ENCODE measurements around the gene DCAF6. TPM values are rescaled to one million over a fixed set of nuclear protein-coding genes. Genes with fewer than 3 reads are reported as not detected.
A peak's percentile ranks its signal among the peaks of the same experiment; 100 is the strongest.
"Not testable (repeated sequence)": the region's sequence is repeated elsewhere in the genome, so short reads cannot be mapped to it uniquely, and the experiment has no call there.

DCAF6 gene, protein sequence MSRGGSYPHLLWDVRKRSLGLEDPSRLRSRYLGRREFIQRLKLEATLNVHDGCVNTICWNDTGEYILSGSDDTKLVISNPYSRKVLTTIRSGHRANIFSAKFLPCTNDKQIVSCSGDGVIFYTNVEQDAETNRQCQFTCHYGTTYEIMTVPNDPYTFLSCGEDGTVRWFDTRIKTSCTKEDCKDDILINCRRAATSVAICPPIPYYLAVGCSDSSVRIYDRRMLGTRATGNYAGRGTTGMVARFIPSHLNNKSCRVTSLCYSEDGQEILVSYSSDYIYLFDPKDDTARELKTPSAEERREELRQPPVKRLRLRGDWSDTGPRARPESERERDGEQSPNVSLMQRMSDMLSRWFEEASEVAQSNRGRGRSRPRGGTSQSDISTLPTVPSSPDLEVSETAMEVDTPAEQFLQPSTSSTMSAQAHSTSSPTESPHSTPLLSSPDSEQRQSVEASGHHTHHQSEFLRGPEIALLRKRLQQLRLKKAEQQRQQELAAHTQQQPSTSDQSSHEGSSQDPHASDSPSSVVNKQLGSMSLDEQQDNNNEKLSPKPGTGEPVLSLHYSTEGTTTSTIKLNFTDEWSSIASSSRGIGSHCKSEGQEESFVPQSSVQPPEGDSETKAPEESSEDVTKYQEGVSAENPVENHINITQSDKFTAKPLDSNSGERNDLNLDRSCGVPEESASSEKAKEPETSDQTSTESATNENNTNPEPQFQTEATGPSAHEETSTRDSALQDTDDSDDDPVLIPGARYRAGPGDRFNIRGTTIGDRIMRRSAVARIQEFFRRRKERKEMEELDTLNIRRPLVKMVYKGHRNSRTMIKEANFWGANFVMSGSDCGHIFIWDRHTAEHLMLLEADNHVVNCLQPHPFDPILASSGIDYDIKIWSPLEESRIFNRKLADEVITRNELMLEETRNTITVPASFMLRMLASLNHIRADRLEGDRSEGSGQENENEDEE
- total RNA-seq (91.0 TPM), polyA plus RNA-seq (ENCODE audit: insufficient read depth in 1 of 8, insufficient read length in 8 of 8, low replicate concordance in 1 of 8) (100 to 1,000 TPM in 7 of 8 donors, 10 to 100 TPM in 1; 95.6 to 130 (median 110) TPM)
- long read RNA-seq, donor 1, partial matches to known transcripts: 0 of 4 reads
- long read RNA-seq, donor 1, other reads (novel, unspliced or antisense): 0 of 4 reads
- long read RNA-seq, donor 2, partial matches to known transcripts: 0 of 1 reads
- long read RNA-seq, donor 2, other reads (novel, unspliced or antisense): 0 of 1 reads
- long read RNA-seq, donor 3, transcript DCAF6-202 (22 exons, 3,349 nt): major isoform, 5 of 22 reads
- long read RNA-seq, donor 3, partial matches to known transcripts: 15 of 22 reads
- long read RNA-seq, donor 3, other reads (novel, unspliced or antisense): 0 of 22 reads
- long read RNA-seq, donor 4: 0 reads
- long read RNA-seq, donor 5, partial matches to known transcripts: 410 of 415 reads
- long read RNA-seq, donor 5, other reads (novel, unspliced or antisense): 0 of 415 reads
- long read RNA-seq, donor 6, partial matches to known transcripts: 28 of 34 reads
- long read RNA-seq, donor 6, other reads (novel, unspliced or antisense): 0 of 34 reads
- long read RNA-seq, donor 7, partial matches to known transcripts: 144 of 148 reads
- long read RNA-seq, donor 7, other reads (novel, unspliced or antisense): 0 of 148 reads
- long read RNA-seq, donor 8, partial matches to known transcripts: 5 of 5 reads
- long read RNA-seq, donor 8, other reads (novel, unspliced or antisense): 0 of 5 reads
- long read RNA-seq, donor 9, partial matches to known transcripts: 62 of 64 reads
- long read RNA-seq, donor 9, other reads (novel, unspliced or antisense): 0 of 64 reads
- long read RNA-seq, donor 10, partial matches to known transcripts: 74 of 83 reads
- long read RNA-seq, donor 10, other reads (novel, unspliced or antisense): 5 of 83 reads
- long read RNA-seq, donor 11, partial matches to known transcripts: 17 of 20 reads
- long read RNA-seq, donor 11, other reads (novel, unspliced or antisense): 0 of 20 reads

DNA sequence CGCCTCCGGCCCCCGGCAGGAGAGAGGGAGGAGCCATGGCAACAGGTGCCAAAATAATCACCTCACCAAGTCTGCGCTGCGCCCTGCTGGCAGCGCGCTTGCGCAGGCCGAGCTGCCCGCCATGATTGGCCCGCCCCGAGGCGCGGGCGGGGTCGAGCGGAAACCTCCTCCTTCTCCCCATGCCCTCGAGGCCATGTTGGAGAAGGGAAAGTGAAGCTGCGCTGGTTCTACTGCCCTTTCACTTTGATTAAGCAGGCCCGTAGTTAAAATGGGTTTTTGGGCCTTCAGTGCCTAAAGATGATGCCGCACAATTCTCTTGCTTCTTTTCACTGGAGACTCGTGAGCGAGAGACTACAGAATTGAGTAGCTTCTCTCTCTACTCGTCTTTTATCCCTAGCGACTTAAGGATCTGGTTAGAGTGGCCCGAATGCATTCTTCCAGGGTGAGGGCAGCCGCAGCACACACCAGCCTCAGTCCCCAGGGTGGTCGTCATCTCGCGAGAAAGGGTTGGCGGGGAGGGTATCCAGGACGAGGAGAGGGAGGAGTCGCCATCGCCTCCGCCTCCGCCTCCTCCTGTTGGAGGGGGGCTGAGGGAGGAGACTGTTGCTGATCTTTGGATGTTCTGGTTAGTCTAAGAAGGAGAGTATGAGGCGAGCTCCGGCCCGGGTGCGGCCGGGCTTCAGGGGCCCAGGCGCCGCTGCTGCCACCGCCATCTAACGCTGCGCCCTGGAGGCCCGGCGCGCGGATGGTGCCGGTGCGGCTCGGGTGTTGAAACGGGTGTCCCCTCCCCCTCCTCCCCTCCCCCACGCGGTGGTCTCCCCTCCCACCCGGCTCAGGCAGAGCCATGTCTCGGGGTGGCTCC, at the start of gene DCAF6:
Gene DCAF6 (plus strand): TSS at position 616 of the 862 bp plus-strand sequence. CDS start 229 bp downstream, at position 845.
- no peaks in the 10 kb centered on the region for H3K36me3 ChIP-seq (ENCODE audit: control insufficient read depth, insufficient read depth, low read length)
- no peaks in the 10 kb centered on the region for H3K9me3 ChIP-seq (replicated peaks; ENCODE audit: control insufficient read depth, low read depth, low read length)
- no peaks in the 10 kb centered on the region for H3K27me3 ChIP-seq (ENCODE audit: control insufficient read depth, insufficient read depth, low read length)
- H3K27ac ChIP-seq (ENCODE audit: low read length): peak within 1 kb of the TSS; percentile 98
- 0% methylated on average over 20 of the region's 58 CpGs for WGBS (ENCODE audit: insufficient coverage)
- H3K4me3 ChIP-seq (ENCODE audit: low read length): peak within 1 kb of the TSS; percentile 74
- peak; percentile 100 for DNase-seq
- H3K4me1 ChIP-seq (ENCODE audit: control insufficient read depth, insufficient read depth, low read length): peaks cover 2% of the 10 kb centered on the region

DNA sequence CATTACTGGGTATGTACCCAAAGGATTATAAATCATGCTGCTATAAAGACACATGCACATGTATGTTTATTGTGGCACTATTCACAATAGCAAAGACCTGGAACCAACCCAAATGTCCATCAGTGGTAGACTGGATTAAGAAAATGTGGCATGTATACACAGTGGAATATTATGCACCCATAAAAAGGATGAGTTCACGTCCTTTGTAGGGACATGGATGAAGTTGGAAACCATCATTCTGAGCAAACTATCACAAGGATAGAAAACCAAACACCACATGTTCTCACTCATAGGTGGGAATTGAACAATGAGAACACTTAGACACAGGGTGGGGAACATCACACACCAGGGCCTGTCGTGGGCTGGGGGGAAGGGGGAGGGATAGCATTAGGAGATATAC, 49.3 kb upstream of the DCAF6 start:
- DNase-seq; H3K27ac ChIP-seq (ENCODE audit: low read length); H3K36me3 ChIP-seq (ENCODE audit: control insufficient read depth, insufficient read depth, low read length); H3K9me3 ChIP-seq (replicated peaks; ENCODE audit: control insufficient read depth, low read depth, low read length); H3K27me3 ChIP-seq (ENCODE audit: control insufficient read depth, insufficient read depth, low read length); H3K4me3 ChIP-seq (ENCODE audit: low read length); H3K4me1 ChIP-seq (ENCODE audit: control insufficient read depth, insufficient read depth, low read length): not testable (repeated sequence)
- no CpG with 5 or more reads among the region's 2 CpGs for WGBS (ENCODE audit: insufficient coverage)

- Histone ChIP-seq H3K36me3 (ENCODE audit: control insufficient read depth, insufficient read depth, low read length) (no peaks in the 10 kb centered on the region), H3K27me3 (ENCODE audit: control insufficient read depth, insufficient read depth, low read length) (no peaks in the 10 kb centered on the region), H3K9me3 (replicated peaks; ENCODE audit: control insufficient read depth, low read depth, low read length) (no peaks in the 10 kb centered on the region), H3K4me1 (ENCODE audit: control insufficient read depth, insufficient read depth, low read length) (no peaks in the 10 kb centered on the region), H3K4me3 (ENCODE audit: low read length) (no peak overlapping the region), H3K27ac (ENCODE audit: low read length) (no peak overlapping the region)
- DNase-seq: no peak
These were observed 46.1 kb upstream of the DCAF6 start for GRCh38 chr1:167890400-167890799.

GRCh38 chr1:167893798-167894197, 42.7 kb upstream of the DCAF6 start:
- H3K27me3 ChIP-seq (ENCODE audit: control insufficient read depth, insufficient read depth, low read length): no peaks in the 10 kb centered on the region
- no peaks in the 10 kb centered on the region for H3K36me3 ChIP-seq (ENCODE audit: control insufficient read depth, insufficient read depth, low read length)
- H3K9me3 ChIP-seq (replicated peaks; ENCODE audit: control insufficient read depth, low read depth, low read length): no peaks in the 10 kb centered on the region
- no peak for DNase-seq
- WGBS (ENCODE audit: insufficient coverage): 90% methylated on average over 1 of the region's 2 CpGs
- no peaks in the 10 kb centered on the region for H3K4me1 ChIP-seq (ENCODE audit: control insufficient read depth, insufficient read depth, low read length)
- no peak overlapping the region for H3K4me3 ChIP-seq (ENCODE audit: low read length)
- H3K27ac ChIP-seq (ENCODE audit: low read length): no peak overlapping the region

- no peak overlapping the region for H3K27ac ChIP-seq (ENCODE audit: low read length)
- no peaks in the 10 kb centered on the region for H3K27me3 ChIP-seq (ENCODE audit: control insufficient read depth, insufficient read depth, low read length)
- H3K4me1 ChIP-seq (ENCODE audit: control insufficient read depth, insufficient read depth, low read length): no peaks in the 10 kb centered on the region
- no peak overlapping the region for H3K4me3 ChIP-seq (ENCODE audit: low read length)
- no peaks in the 10 kb centered on the region for H3K36me3 ChIP-seq (ENCODE audit: control insufficient read depth, insufficient read depth, low read length)
- no peak for DNase-seq
- H3K9me3 ChIP-seq (replicated peaks; ENCODE audit: control insufficient read depth, low read depth, low read length): no peaks in the 10 kb centered on the region
- WGBS (ENCODE audit: insufficient coverage): 95% methylated on average over 6 of the region's 9 CpGs
These were observed 37.8 kb upstream of the DCAF6 start for GRCh38 chr1:167898578-167899222.

DNA sequence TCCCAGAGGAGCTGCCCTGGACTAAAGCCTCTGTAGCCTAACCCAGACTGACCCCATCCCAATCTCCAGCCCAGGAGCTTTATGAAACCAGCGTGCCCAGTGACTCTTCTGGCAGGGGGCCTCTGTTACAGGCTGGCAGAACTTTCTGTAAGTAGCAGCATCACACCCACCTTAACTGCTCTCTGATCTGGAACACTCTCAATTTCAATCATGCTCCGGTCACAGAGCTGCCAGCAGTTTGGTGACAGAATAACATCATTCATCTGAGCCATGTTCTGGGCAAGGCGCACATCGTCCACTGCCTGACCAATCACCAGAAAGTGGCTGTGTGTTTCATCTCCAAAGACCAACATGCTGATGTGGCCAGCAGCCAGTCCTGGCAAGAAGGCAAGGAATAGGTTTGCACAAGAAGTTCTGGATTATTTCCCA, 37.2 kb upstream of the DCAF6 start:
- DNase-seq: no peak
- Histone ChIP-seq H3K27me3 (ENCODE audit: control insufficient read depth, insufficient read depth, low read length) (no peaks in the 10 kb centered on the region), H3K4me1 (ENCODE audit: control insufficient read depth, insufficient read depth, low read length) (no peaks in the 10 kb centered on the region), H3K4me3 (ENCODE audit: low read length) (no peak overlapping the region), H3K36me3 (ENCODE audit: control insufficient read depth, insufficient read depth, low read length) (no peaks in the 10 kb centered on the region), H3K27ac (ENCODE audit: low read length) (no peak overlapping the region), H3K9me3 (replicated peaks; ENCODE audit: control insufficient read depth, low read depth, low read length) (no peaks in the 10 kb centered on the region)
- WGBS (ENCODE audit: insufficient coverage): 87% methylated on average over 4 of the region's 4 CpGs

DNA sequence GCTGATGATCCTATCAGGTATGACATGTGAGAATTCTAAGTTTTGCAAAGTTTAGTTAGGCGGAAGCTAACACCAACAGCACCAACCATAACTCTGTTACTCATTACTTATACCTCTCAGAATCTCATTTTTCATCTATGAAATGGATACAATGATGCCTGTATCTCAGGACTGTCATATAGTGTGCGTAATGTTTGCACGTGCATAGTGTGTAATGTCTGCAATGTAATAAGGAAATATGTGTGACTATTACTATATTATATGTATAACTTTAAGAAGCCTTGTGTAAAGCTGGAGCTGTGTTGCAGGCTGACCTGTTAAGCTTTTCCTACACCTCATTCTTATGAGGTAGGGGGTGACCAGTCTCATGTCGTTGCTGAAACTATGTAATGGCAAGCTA, 35.6 kb upstream of the DCAF6 start:
- no peaks in the 10 kb centered on the region for H3K36me3 ChIP-seq (ENCODE audit: control insufficient read depth, insufficient read depth, low read length)
- no peaks in the 10 kb centered on the region for H3K27me3 ChIP-seq (ENCODE audit: control insufficient read depth, insufficient read depth, low read length)
- WGBS (ENCODE audit: insufficient coverage): no CpG with 5 or more reads among the region's 4 CpGs
- no peaks in the 10 kb centered on the region for H3K9me3 ChIP-seq (replicated peaks; ENCODE audit: control insufficient read depth, low read depth, low read length)
- H3K4me1 ChIP-seq (ENCODE audit: control insufficient read depth, insufficient read depth, low read length): peaks cover 8% of the 10 kb centered on the region
- H3K27ac ChIP-seq (ENCODE audit: low read length): no peak overlapping the region
- DNase-seq: no peak
- H3K4me3 ChIP-seq (ENCODE audit: low read length): no peak overlapping the region

DNA sequence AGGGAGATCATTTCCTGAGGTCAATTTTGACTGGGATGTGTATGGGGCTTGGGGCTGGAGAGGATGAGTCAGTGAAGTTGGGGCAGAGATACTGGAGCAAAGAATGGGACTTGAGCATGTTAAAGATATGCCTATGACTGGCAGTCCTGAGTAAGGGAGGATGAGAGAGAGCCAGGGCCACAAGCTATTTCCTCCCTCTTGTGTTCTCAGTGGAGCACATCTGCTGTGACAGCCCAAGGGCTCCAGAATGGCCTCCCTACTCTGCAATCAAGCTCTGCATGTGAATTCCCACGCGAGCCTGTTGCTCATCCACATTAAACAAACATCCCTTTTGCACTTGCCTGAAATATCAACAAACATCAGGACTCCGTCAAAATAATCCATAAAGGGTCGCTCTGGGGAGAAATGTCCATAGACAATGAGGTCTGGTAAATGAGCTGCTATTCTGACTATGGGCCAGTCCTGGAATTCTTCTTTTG, 31.8 kb upstream of the DCAF6 start:
- peak overlapping the region; percentile 57 for H3K27ac ChIP-seq (ENCODE audit: low read length)
- H3K27me3 ChIP-seq (ENCODE audit: control insufficient read depth, insufficient read depth, low read length): no peaks in the 10 kb centered on the region
- H3K4me1 ChIP-seq (ENCODE audit: control insufficient read depth, insufficient read depth, low read length): peaks cover 8% of the 10 kb centered on the region
- no CpG with 5 or more reads among the region's 4 CpGs for WGBS (ENCODE audit: insufficient coverage)
- H3K4me3 ChIP-seq (ENCODE audit: low read length): no peak overlapping the region
- no peaks in the 10 kb centered on the region for H3K36me3 ChIP-seq (ENCODE audit: control insufficient read depth, insufficient read depth, low read length)
- DNase-seq: no peak
- no peaks in the 10 kb centered on the region for H3K9me3 ChIP-seq (replicated peaks; ENCODE audit: control insufficient read depth, low read depth, low read length)
